ENCODE data around the gene AKR1D1. TPM values are rescaled to one million over a fixed set of nuclear protein-coding genes. Genes with fewer than 3 reads are reported as not detected.

The AKR1D1 gene
- total and polyA plus RNA-seq, 2 of the 13 experiments (the other 11 are each of a cell fraction or from before 2014, with no cell fraction given): 6.9 to 37.0 TPM

DNA sequence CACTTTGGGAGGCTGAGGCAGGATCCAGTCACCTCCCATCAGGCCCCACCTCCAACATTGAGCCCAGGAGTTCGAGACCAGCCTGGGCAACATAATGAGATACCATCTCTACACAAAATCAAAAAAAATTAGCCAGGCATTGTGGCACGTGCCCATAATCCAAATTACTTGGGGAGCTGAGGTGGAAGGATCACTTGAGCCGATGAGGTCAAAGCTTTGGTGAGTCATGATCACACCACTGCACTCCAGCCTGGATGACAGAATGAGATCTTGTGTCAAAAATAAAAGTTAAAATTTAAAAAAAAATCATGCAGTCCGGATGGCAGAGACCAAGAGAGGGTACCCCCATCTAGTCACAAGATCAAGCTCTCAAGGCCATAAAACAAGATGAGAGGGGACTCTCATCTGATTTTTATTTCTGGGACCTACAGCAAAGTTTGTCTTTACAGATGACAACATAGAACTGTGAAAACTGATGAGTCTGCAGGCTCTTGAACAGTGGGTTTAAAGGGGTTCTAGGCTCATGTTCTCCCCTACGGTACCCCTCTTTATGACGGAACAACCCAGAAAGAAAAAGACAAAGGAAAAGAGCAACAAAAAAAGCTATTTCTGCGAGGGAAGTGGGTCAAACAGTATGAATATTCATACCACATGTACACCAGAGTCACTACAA, 45.4 kb upstream of the AKR1D1 start:
- TF ChIP-seq, protein P1, sequence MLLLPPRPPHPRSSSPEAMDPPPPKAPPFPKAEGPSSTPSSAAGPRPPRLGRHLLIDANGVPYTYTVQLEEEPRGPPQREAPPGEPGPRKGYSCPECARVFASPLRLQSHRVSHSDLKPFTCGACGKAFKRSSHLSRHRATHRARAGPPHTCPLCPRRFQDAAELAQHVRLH (CRISPR knock-in tag; IDR thresholded peaks at IDR 0.05; ENCODE audit: borderline replicate concordance, low read depth): no peak
- no peak for TF ChIP-seq RBAK (CRISPR knock-in tag; IDR thresholded peaks at IDR 0.05)
- peak; percentile 34; the same call in 1 of the 2 replicates for TF ChIP-seq ZBTB21 (CRISPR knock-in tag; IDR thresholded peaks at IDR 0.05)
- TF ChIP-seq, protein P2, sequence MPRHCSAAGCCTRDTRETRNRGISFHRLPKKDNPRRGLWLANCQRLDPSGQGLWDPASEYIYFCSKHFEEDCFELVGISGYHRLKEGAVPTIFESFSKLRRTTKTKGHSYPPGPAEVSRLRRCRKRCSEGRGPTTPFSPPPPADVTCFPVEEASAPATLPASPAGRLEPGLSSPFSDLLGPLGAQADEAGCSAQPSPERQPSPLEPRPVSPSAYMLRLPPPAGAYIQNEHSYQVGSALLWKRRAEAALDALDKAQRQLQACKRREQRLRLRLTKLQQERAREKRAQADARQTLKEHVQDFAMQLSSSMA (CRISPR knock-in tag; IDR thresholded peaks at IDR 0.05): no peak
- TF ChIP-seq ZNF577 (CRISPR knock-in tag; IDR thresholded peaks at IDR 0.05; ENCODE audit: borderline replicate concordance, low read depth): no peak
- no peak for TF ChIP-seq ZNF350 (CRISPR knock-in tag; IDR thresholded peaks at IDR 0.05; ENCODE audit: borderline replicate concordance, low read depth)
- H3K9ac ChIP-seq (ENCODE audit: insufficient read depth, low read depth, low read length): no peak overlapping the region
- H3K27ac ChIP-seq (ENCODE audit: extremely low read length, insufficient read depth, low read length): no peak overlapping the region
- H3K36me3 ChIP-seq (replicated peaks in 1 of 2; ENCODE audit: control insufficient read depth in 1 of 2, insufficient read depth in 2 of 2, low read length in 2 of 2): no peaks in the 10 kb centered on the region
- CTCF ChIA-PET (ENCODE audit: low intra/inter-chr PET ratio, low total read pairs): no interaction called here
- no peak overlapping the region for H3K4me3 ChIP-seq (replicated peaks in 1 of 3; ENCODE audit: insufficient read depth in 1 of 3, low read depth in 2 of 3, low read length in 3 of 3)
- H2AFZ ChIP-seq (ENCODE audit: low read length): no peak overlapping the region
- peaks cover 9% of the 10 kb centered on the region for H3K4me1 ChIP-seq (ENCODE audit: insufficient read depth, low read length)
- BruUV-seq (replicated peaks): no TSS peak
- FAIRE-seq: no peak
- DNase-seq (ENCODE audit: low spot score): no peak
- POLR2A ChIA-PET: no interaction called here
- 88% methylated on average over 7 of the region's 7 CpGs for WGBS (ENCODE audit: low lambda C conversion rate)
- in situ Hi-C loops (cut with HindIII; ENCODE audit: extremely low pct_ligation_motif_present, low pct_unique_long_range_greater_than_20kb) (no loop called here), intact Hi-C loops (cut with micrococcal nuclease; ENCODE audit: unreplicated experiment) (no loop called here)
- H4K20me1 ChIP-seq (ENCODE audit: insufficient read depth, low read length): no peaks in the 10 kb centered on the region
- H3K27me3 ChIP-seq (ENCODE audit: control insufficient read depth in 1 of 2, insufficient read depth in 2 of 2, low read length in 2 of 2): no peaks in the 10 kb centered on the region
- H3K4me2 ChIP-seq (ENCODE audit: low read depth, low read length): no peak overlapping the region
- no peak for ATAC-seq
- peaks cover 12% of the 10 kb centered on the region for H3K9me3 ChIP-seq (ENCODE audit: low read length)
- no peaks in the 10 kb centered on the region for H3K79me2 ChIP-seq (ENCODE audit: insufficient read depth, low read length)

DNA sequence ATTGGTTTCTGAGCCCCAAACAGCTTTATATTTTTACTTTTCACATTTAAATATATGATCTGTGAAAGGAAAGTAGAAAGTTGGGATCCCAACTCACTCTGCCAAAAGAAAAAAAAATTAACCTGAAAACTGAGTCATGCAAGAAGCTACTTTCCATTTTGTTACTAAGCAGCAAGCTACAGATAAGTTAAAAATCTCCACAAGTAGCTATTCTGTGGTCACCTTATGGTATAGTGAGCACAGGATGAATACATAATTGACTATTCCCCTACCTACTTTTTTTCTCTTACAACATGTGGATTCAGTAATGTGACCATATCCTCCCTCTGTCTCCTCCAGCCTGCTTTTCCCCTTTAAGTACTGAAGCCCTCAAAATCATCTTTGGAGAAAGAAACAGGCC, 44.1 kb upstream of the AKR1D1 start:
- Histone ChIP-seq H4K20me1 (ENCODE audit: insufficient read depth, low read length) (no peaks in the 10 kb centered on the region), H3K9ac (ENCODE audit: insufficient read depth, low read depth, low read length) (no peak overlapping the region), H3K27me3 (ENCODE audit: control insufficient read depth in 1 of 2, insufficient read depth in 2 of 2, low read length in 2 of 2) (no peaks in the 10 kb centered on the region), H3K4me2 (ENCODE audit: low read depth, low read length) (no peak overlapping the region), H3K9me3 (ENCODE audit: low read length) (peaks cover 24% of the 10 kb centered on the region), H3K36me3 (replicated peaks in 1 of 2; ENCODE audit: control insufficient read depth in 1 of 2, insufficient read depth in 2 of 2, low read length in 2 of 2) (no peaks in the 10 kb centered on the region), H3K4me1 (ENCODE audit: insufficient read depth, low read length) (peaks cover 9% of the 10 kb centered on the region), H3K27ac (ENCODE audit: extremely low read length, insufficient read depth, low read length) (no peak overlapping the region), H3K4me3 (replicated peaks in 1 of 3; ENCODE audit: insufficient read depth in 1 of 3, low read depth in 2 of 3, low read length in 3 of 3) (no peak overlapping the region), H3K79me2 (ENCODE audit: insufficient read depth, low read length) (no peaks in the 10 kb centered on the region), H2AFZ (ENCODE audit: low read length) (no peak overlapping the region)
- in situ Hi-C loops (cut with HindIII; ENCODE audit: extremely low pct_ligation_motif_present, low pct_unique_long_range_greater_than_20kb): no loop called here
- intact Hi-C loops (cut with micrococcal nuclease; ENCODE audit: unreplicated experiment): no loop called here
- FAIRE-seq (no peak), DNase-seq (ENCODE audit: low spot score) (no peak), ATAC-seq (no peak)
- POLR2A ChIA-PET: no interaction called here
- BruUV-seq (replicated peaks): no TSS peak
- CTCF ChIA-PET (ENCODE audit: low intra/inter-chr PET ratio, low total read pairs): no interaction called here
- TF ChIP-seq ZNF83 (CRISPR knock-in tag; IDR thresholded peaks at IDR 0.05; ENCODE audit: borderline replicate concordance) (no peak), HDAC1 (CRISPR knock-in tag; IDR thresholded peaks at IDR 0.05) (no peak), ZNF678 (CRISPR knock-in tag; IDR thresholded peaks at IDR 0.05) (no peak), POGZ (CRISPR knock-in tag; IDR thresholded peaks at IDR 0.05) (no peak), ZNF143 (CRISPR knock-in tag; IDR thresholded peaks at IDR 0.05) (no peak), SIX4 (CRISPR knock-in tag; IDR thresholded peaks at IDR 0.05) (no peak), MED1 (CRISPR knock-in tag; IDR thresholded peaks at IDR 0.05) (no peak), HNF4A (CRISPR knock-in tag; IDR thresholded peaks at IDR 0.05) (no peak), NFRKB (IDR thresholded peaks at IDR 0.05) (no peak), MBNL3 (CRISPR knock-in tag; conservative IDR thresholded peaks at IDR 0.05) (no peak)

Data from HepG2 (cell line).